T-cell (primary cell): Measurements from ENCODE around the gene SPATA17. TPM values are rescaled to one million over a fixed set of nuclear protein-coding genes. Genes with fewer than 3 reads are reported as not detected.
"Not testable (repeated sequence)": the region's sequence is repeated elsewhere in the genome, so short reads cannot be mapped to it uniquely, and the experiment has no call there.

Experiments
- ATAC-seq, 4 experiments: fragments of 200-7000 bp in 3 of 4; fragments of 150-1000 bp in 1 of 4; cut with Tn5 transposase; replicated peaks in 1 of 4; 1 replicate in 3 of 4; 2 replicates in 1 of 4; pipeline ENCODE4 v1.10.0; 2021; ENCODE audit warnings: moderate library complexity in 3 of 4, mild to moderate bottlenecking in 2 of 4, moderate number of reproducible peaks in 1 of 4
- CTCF ChIA-PET, 2 donors: fragments of 300-600 bp; sonication (Branson Sonifier 250); formaldehyde crosslinking; loops; one replicate each; lab custom pipeline; 2022; ENCODE audit warnings: antibody characterized with exemption in 2 of 2; lab: Charles Lee
- POLR2A ChIA-PET, 2 donors: fragments of 300-600 bp; sonication (Branson Sonifier 250); formaldehyde crosslinking; loops; one replicate each; lab custom pipeline; 2022; ENCODE audit warnings: antibody characterized with exemption in 2 of 2; lab: Charles Lee
- DNase-seq, 35 experiments: peaks; one replicate each; pipeline versions ENCODE4 v3.0.0 to v3.0.0-alpha.2; 2013 to 2023
- H3K27ac ChIP-seq: one replicate; pipeline ENCODE4 v1.5.1; 2013; ENCODE audit warnings: low read length
- H3K27me3 ChIP-seq, 2 experiments: replicated peaks in 1 of 2; 1 replicate in 1 of 2; 2 replicates in 1 of 2; pipeline versions ENCODE4 v1.6.1 to v1.7.0; 2013; ENCODE audit warnings: low read length in 1 of 2, mixed read lengths in 1 of 2; ENCODE audit not compliant: control insufficient read depth in 2 of 2, insufficient read depth in 2 of 2; ENCODE audit errors: extremely low read depth in 1 of 2
- H3K36me3 ChIP-seq, 2 donors: 1 replicate in 1 of 2; 2 replicates in 1 of 2; pipeline versions ENCODE4 v1.6.1 to v1.7.0; 2013; ENCODE audit warnings: low read length in 1 of 2; ENCODE audit not compliant: control insufficient read depth in 2 of 2, insufficient read depth in 1 of 2; ENCODE audit errors: extremely low read depth in 1 of 2
- H3K4me1 ChIP-seq, 2 experiments: 1 replicate in 1 of 2; 2 replicates in 1 of 2; pipeline versions ENCODE4 v1.6.1 to v1.7.0; 2013; ENCODE audit warnings: low read length in 2 of 2, mixed read lengths in 1 of 2; ENCODE audit not compliant: insufficient read depth in 2 of 2, control insufficient read depth in 1 of 2; ENCODE audit errors: extremely low read depth in 1 of 2
- H3K4me3 ChIP-seq, 2 donors: 1 replicate in 1 of 2; 2 replicates in 1 of 2; pipeline versions ENCODE4 v1.5.1 to v1.7.0; 2013; ENCODE audit warnings: mild to moderate bottlenecking in 2 of 2, low read length in 1 of 2, moderate library complexity in 1 of 2; ENCODE audit not compliant: control insufficient read depth in 1 of 2; ENCODE audit errors: extremely low read depth in 1 of 2
- H3K9me3 ChIP-seq: 2 replicates; pipeline ENCODE4 v1.7.0; 2013
- H3K27ac Mint-ChIP-seq, 2 donors: one replicate each; pipeline ENCODE4 v1.8.0; 2020 to 2021; ENCODE audit warnings: mild to moderate bottlenecking in 2 of 2, mixed read lengths in 2 of 2
- H3K27me3 Mint-ChIP-seq, 2 donors: one replicate each; pipeline ENCODE4 v1.8.0; 2021 to 2022; ENCODE audit warnings: mixed read lengths in 2 of 2
- H3K36me3 Mint-ChIP-seq: one replicate; pipeline ENCODE4 v1.8.0; 2021; ENCODE audit warnings: mixed read lengths
- H3K4me1 Mint-ChIP-seq, 3 donors: one replicate each; pipeline ENCODE4 v1.8.0; 2020 to 2022; ENCODE audit warnings: mixed read lengths in 3 of 3, mild to moderate bottlenecking in 1 of 3
- H3K4me3 Mint-ChIP-seq, 3 donors: one replicate each; pipeline ENCODE4 v1.8.0; 2020 to 2022; ENCODE audit warnings: mild to moderate bottlenecking in 3 of 3, mixed read lengths in 3 of 3, moderate library complexity in 3 of 3
- H3K9me3 Mint-ChIP-seq, 3 donors: one replicate each; pipeline ENCODE4 v1.8.0; 2020 to 2022; ENCODE audit warnings: mixed read lengths in 3 of 3
- WGBS: methylation state at CpG from one replicate; pipeline ENCODE4 v1.1.5; 2013; ENCODE audit warnings: missing lambda C conversion rate; ENCODE audit not compliant: insufficient coverage; 5-methylcytosine and 5-hydroxymethylcytosine counted together
- total RNA-seq, 35 experiments: library from RNA in 6 of 35; stranded (reverse) in 6 of 35; fragments of 120-200 nt in 1 of 35; gene quantifications; one replicate each; pipeline versions ENCODE4 v1.2.1 to v1.2.4 and lab custom pipeline; 2013 to 2026

Gene SPATA17
- total RNA-seq (under 1 TPM in 1 of 5 donors, not detected in 4; 0.44 TPM), total RNA-seq (lab: John Stamatoyannopoulos, UW) (0 to 0.43 (median 0.07) reads per million in 29 experiments)
- not detected for total RNA-seq (2013)

GRCh38 chr1:217630711-217631591, at the start of gene SPATA17, which contains the start of gene GPATCH2:
Gene SPATA17 (plus strand): TSS chr1:217631344. CDS start chr1:217631379, 35 bp downstream.
Gene GPATCH2 (minus strand): TSS chr1:217631090. CDS start chr1:217630971, 119 bp downstream.
- H3K9me3 Mint-ChIP-seq, result no peaks in the 10 kb centered on the region
- peaks cover 42 to 53% (median 47%) of the 10 kb centered on the region in 3 donors for H3K4me1 Mint-ChIP-seq
- Histone ChIP-seq H3K4me3 (peak within 1 kb of the TSS; percentile 82 to 88), H3K9me3 (no peaks in the 10 kb centered on the region), H3K4me1 (peaks cover 7 to 14% of the 10 kb centered on the region in 2 experiments), H3K27ac (peak within 1 kb of the TSS; percentile 96), H3K36me3 (no peaks in the 10 kb centered on the region), H3K27me3 (no peaks in the 10 kb centered on the region)
- peaks cover 4% of the 10 kb centered on the region in 2 donors for H3K27me3 Mint-ChIP-seq
- under 1% methylated on average over 33 of the region's 42 CpGs for WGBS
- ChIA-PET POLR2A (interaction anchor here (0.5 to 1.3 kb wide), 4 partner anchors 9 to 656 kb away, joined by 3 to 4 read pairs (median 3); no protein-coding TSS in a partner anchor), CTCF (interaction anchor here in 1 of 2 donors (1.3 to 1.7 kb wide), 2 partner anchors 12 to 654 kb away, joined by 4 to 5 read pairs; partner anchors contain the start of gene RRP15)
- DNase-seq, result peak; percentile 46 to 93 (median 74)
- no peaks in the 10 kb centered on the region for H3K36me3 Mint-ChIP-seq
- peak; percentile 85 to 93 (median 90) for ATAC-seq
- H3K4me3 Mint-ChIP-seq, result peak within 1 kb of the TSS; percentile 93 to 96 (median 94)
- peak within 1 kb of the TSS; percentile 99 to 100 for H3K27ac Mint-ChIP-seq

GRCh38 chr1:217584286-217584811, 46.8 kb upstream of the SPATA17 start:
- H3K27ac ChIP-seq, H3K4me1 Mint-ChIP-seq, H3K4me3 Mint-ChIP-seq, H3K4me1 ChIP-seq, H3K27ac Mint-ChIP-seq, H3K27me3 ChIP-seq, H3K36me3 ChIP-seq, DNase-seq, ATAC-seq, POLR2A ChIA-PET, H3K9me3 Mint-ChIP-seq, H3K9me3 ChIP-seq, H3K27me3 Mint-ChIP-seq, H3K4me3 ChIP-seq: not testable (repeated sequence)
- WGBS, result no CpG with 5 or more reads among the region's 5 CpGs
- CTCF ChIA-PET, result interaction anchor here in 1 of 2 donors (0.7 kb wide), 1 partner anchor 64 kb away, joined by 5 read pairs; no protein-coding TSS in a partner anchor
- H3K36me3 Mint-ChIP-seq, result peaks cover 35% of the 10 kb centered on the region

- no peaks in the 10 kb centered on the region for H3K9me3 ChIP-seq
- ATAC-seq (no peak), DNase-seq (no peak)
- ChIA-PET POLR2A (interaction anchor here in 1 of 2 donors (0.6 kb wide), 1 partner anchor 312 kb away, joined by 3 read pairs; no protein-coding TSS in a partner anchor), CTCF (interaction anchor here in 1 of 2 donors (1.2 kb wide), 1 partner anchor 11 kb away, joined by 3 read pairs; no protein-coding TSS in a partner anchor)
- Mint-ChIP-seq H3K9me3 (no peaks in the 10 kb centered on the region), H3K27me3 (no peaks in the 10 kb centered on the region), H3K4me3 (no peak overlapping the region), H3K27ac (no peak overlapping the region), H3K4me1 (no peaks in the 10 kb centered on the region), H3K36me3 (peaks cover 29% of the 10 kb centered on the region)
- H3K36me3 ChIP-seq, result no peaks in the 10 kb centered on the region
- WGBS, result no CpG with 5 or more reads among the region's 2 CpGs
- no peak overlapping the region for H3K4me3 ChIP-seq
- H3K27me3 ChIP-seq, result no peaks in the 10 kb centered on the region
- no peak overlapping the region for H3K27ac ChIP-seq
- H3K4me1 ChIP-seq, result no peaks in the 10 kb centered on the region
Observed at GRCh38 chr1:217585577-217585976, 45.6 kb upstream of the SPATA17 start.

- H3K9me3 ChIP-seq, result no peaks in the 10 kb centered on the region
- Mint-ChIP-seq H3K4me1 (no peaks in the 10 kb centered on the region), H3K27me3 (no peaks in the 10 kb centered on the region), H3K27ac (no peak overlapping the region), H3K9me3 (no peaks in the 10 kb centered on the region), H3K4me3 (no peak overlapping the region), H3K36me3 (peaks cover 23% of the 10 kb centered on the region)
- H3K27ac ChIP-seq, result no peak overlapping the region
- H3K4me1 ChIP-seq, result no peaks in the 10 kb centered on the region
- DNase-seq (no peak), ATAC-seq (no peak)
- no CpG with 5 or more reads among the region's 4 CpGs for WGBS
- no peaks in the 10 kb centered on the region for H3K27me3 ChIP-seq
- POLR2A ChIA-PET, result interaction anchor here in 1 of 2 donors (0.8 kb wide), 1 partner anchor 22 kb away, joined by 3 read pairs; no protein-coding TSS in a partner anchor
- CTCF ChIA-PET, result interaction anchor here in 1 of 2 donors (1.2 kb wide), 1 partner anchor 12 kb away, joined by 3 read pairs; no protein-coding TSS in a partner anchor
- no peaks in the 10 kb centered on the region for H3K36me3 ChIP-seq
- H3K4me3 ChIP-seq, result no peak overlapping the region
Observed at GRCh38 chr1:217586586-217586985, 44.6 kb upstream of the SPATA17 start.

- Mint-ChIP-seq H3K27ac (no peak overlapping the region), H3K36me3 (peaks cover 12% of the 10 kb centered on the region), H3K9me3 (no peaks in the 10 kb centered on the region), H3K4me3 (no peak overlapping the region), H3K27me3 (no peaks in the 10 kb centered on the region), H3K4me1 (no peaks in the 10 kb centered on the region)
- no CpG with 5 or more reads among the region's 2 CpGs for WGBS
- Histone ChIP-seq H3K4me1 (no peaks in the 10 kb centered on the region), H3K9me3 (no peaks in the 10 kb centered on the region), H3K27me3 (no peaks in the 10 kb centered on the region), H3K36me3 (no peaks in the 10 kb centered on the region), H3K27ac (no peak overlapping the region), H3K4me3 (no peak overlapping the region)
- ATAC-seq (no peak), DNase-seq (no peak)
- ChIA-PET POLR2A (no interaction called here), CTCF (no interaction called here)
Observed at GRCh38 chr1:217590598-217590997, 40.5 kb upstream of the SPATA17 start.

GRCh38 chr1:217599154-217599553, 32.0 kb upstream of the SPATA17 start:
- WGBS, result 100% methylated on average over 1 of the region's 2 CpGs
- Mint-ChIP-seq H3K9me3 (no peaks in the 10 kb centered on the region), H3K36me3 (peaks cover 39% of the 10 kb centered on the region), H3K27ac (no peak overlapping the region), H3K27me3 (no peaks in the 10 kb centered on the region), H3K4me1 (no peaks in the 10 kb centered on the region), H3K4me3 (no peak overlapping the region)
- CTCF ChIA-PET, result no interaction called here
- POLR2A ChIA-PET, result no interaction called here
- Histone ChIP-seq H3K36me3 (no peaks in the 10 kb centered on the region), H3K4me3 (no peak overlapping the region), H3K27ac (no peak overlapping the region), H3K27me3 (no peaks in the 10 kb centered on the region), H3K4me1 (no peaks in the 10 kb centered on the region), H3K9me3 (no peaks in the 10 kb centered on the region)
- DNase-seq, result no peak
- ATAC-seq, result no peak
